Brain pericyte (primary cell): ENCODE results near the gene HDAC9.

Experiments
- DNase-seq: peaks from one replicate; pipeline ENCODE4 v3.0.0-alpha.2; 2012; ENCODE audit warnings: low read depth, low spot score

HDAC9 gene

DNA sequence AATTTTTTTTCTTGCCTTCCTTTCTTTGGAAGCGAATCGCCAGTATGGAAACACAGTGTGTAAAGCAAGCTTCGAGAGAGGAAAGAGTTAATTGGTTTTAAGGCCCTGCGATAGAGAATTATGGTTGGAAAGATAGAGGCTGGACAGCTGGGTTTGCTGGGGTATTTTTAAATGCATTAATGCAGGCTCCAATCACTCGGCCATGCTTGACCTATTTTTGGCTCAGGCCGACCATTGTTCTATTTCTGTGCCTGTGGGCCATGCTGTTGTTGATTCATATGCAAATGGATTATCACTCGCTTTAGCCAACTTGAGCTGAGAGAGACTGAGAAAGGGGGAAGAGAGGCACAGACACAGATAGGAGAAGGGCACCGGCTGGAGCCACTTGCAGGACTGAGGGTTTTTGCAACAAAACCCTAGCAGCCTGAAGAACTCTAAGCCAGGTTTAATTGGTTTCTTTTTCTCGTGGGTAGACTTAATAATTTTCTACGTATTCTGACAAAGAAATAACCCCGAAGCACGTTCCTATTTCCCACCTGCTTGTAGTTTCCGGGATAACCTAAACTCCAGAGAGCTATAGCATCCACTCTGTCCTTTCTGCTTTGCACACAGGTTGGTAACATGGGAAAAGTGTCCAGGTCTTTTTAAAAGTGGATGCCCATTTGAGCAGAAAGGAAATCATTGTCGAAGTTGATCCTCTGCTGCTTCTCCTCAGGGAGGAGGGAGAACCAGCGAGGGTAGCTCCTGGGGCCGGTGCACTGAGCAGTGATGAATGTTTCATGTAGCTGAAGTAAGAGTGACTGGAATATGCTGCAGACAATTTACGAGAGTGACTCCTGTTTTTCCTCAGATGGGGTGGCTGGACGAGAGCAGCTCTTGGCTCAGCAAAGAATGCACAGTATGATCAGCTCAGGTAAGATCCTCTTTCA is at the start of gene HDAC9:
HDAC9 (plus strand) TSS at position 338 of the 929 bp plus-strand sequence; CDS start at position 892, 554 bp downstream.
- no peak for DNase-seq

GRCh38 chr7:18445916-18446520 is 49.5 kb upstream of the HDAC9 start:
- DNase-seq = no peak

DNA sequence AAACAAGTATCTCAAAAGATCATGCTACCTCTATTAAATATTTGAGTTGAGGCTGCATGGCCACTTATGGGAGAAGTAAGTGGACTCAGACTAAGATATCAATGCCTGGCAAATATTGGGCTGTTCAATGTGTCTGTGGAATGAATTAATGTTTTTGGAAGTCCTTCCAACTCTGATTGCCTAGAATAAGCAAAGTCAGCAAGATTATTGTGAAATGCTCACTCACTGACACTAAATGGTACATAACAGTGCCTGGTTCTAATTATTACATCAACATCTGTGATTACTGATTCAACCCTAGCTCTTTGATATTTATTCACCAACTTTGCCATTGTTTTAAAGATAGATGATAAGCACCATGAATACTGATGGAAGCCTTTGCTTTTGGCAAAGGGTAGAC is 45.5 kb upstream of the HDAC9 start:
- no peak for DNase-seq

GRCh38 chr7:18455606-18456005 is 39.9 kb upstream of the HDAC9 start:
- no peak for DNase-seq

DNA sequence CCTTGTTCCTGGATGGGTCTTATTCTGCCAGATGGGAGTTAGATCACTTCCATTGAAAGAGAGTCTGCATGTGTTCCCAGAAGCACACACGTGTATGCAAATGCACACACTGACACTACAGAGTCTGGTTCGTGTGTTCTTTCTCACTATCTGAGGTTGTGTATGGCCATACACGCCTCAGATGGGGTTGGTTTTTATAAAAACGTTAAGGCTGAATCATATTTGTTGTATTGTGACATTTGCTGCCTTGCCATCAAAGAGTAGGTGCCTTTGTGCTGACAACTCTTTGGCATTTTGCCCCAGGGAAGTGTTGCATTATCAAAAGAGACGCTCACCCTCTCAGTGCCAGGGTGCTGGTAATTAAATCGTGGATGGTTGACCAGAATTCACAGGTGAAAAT is 37.7 kb upstream of the HDAC9 start:
- DNase-seq = no peak

GRCh38 chr7:18458830-18459229 is 36.7 kb upstream of the HDAC9 start:
- no peak for DNase-seq

DNA sequence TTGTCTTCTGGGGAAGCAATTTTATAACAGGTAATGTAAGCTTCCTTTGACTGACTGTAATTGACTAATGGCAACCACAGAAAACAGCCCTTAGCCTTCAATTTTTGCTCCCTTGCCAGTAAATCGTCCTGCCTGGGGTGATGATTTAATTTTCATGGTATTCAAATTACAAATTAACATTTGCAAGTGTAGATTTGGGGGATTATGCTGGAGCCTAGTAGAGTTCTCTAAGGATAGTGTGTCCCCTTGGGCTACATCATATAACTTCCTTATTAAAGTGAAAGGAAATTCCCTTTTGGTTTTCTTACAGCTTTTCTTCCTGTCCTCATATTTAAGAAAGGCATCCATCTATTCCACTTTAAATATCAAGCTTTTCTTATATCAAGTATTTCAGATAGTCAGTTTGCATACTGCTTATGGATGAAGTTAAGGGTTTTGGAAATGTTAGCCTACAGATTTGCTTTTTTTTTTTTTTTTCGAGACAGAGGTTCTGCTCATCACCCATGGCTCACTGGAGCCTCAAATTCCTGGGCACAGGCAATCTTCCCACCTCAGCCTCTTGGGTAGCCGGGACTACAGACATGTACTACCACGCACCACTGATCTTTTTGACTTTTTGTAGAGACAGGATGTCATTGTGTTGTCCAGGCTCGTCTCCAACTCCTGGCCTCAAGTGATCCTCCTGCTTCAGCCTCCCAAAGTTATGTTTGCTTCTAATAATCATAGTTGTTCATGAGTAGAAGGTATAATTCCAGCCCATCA is 35.9 kb upstream of the HDAC9 start:
- no peak for DNase-seq

GRCh38 chr7:18461785-18462467 is 33.6 kb upstream of the HDAC9 start:
- DNase-seq = no peak

DNA sequence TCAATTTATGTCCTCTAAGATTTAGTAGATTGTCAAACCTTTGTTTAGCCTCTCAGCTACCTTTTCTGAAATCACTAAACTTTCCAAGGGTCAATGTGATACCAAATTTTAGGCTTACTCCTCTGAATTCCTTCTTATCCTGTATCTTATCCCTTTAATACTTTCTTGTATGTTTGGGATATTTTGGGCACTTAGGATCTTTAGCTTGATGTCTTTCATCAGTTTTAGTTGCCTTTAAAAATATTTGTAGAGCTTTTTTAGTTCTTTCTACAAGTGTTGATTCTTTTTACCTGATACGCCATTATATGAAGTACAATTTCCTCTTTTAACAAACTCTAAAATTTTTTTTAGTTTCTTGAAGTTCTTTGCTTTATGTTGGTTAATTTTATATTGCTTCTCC is 30.7 kb upstream of the HDAC9 start:
- DNase-seq = no peak

GRCh38 chr7:18467011-18467410 is 28.5 kb upstream of the HDAC9 start:
- no peak for DNase-seq

DNA sequence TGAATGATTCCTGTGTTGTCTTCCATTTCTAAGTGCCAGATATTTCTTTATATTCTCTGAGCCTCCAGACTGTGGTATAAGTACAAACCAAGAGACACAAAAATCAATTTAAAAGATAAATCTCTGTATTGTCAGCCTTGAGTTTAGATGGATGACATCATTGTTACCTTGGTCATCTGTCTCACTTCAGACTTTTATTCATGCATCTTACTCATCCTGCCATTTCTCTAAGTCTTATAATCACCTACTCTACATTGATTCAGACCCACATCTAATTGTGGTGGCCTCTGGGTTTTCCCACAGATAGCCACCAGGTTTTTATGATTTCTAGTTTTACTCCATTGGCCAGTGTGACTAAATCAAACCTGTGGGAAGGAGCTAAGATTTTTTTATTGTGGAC is 26.8 kb upstream of the HDAC9 start:
- no peak for DNase-seq

DNA sequence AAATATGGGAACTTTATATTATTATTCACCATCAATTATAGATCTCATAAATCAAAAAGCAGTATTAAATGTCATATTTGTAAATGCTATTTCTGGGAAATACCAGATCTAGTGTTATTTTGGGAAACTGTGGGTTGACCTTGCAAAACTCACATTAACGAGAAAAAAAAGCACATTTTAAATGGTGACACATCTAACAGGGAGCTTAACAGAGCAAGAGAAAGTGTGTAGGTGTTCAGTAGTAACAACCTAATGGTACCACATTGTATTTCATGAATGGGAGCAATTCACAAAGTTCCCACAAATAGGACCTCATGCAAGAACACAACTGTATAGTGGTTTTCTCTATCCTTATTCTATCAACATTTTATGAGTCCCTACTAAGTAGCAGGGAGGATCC is 26.2 kb upstream of the HDAC9 start:
- no peak for DNase-seq

GRCh38 chr7:18471476-18472160 is 23.9 kb upstream of the HDAC9 start:
- no peak for DNase-seq

DNA sequence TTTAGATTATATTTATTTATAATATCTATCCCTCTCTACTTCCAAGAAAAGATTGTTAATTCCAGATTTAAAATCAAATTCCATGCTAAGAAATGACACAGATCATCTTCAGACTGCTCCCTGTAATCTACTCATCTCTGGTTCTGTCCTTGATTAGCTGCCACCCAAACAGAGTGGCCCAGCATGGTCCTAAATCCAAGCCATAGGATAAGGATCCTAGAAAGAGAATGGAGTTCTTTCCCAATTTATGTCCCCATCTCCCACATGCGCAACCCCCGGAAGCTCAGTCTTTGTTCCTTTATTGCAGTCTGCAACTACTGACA is 23.4 kb upstream of the HDAC9 start:
- no peak for DNase-seq

DNA sequence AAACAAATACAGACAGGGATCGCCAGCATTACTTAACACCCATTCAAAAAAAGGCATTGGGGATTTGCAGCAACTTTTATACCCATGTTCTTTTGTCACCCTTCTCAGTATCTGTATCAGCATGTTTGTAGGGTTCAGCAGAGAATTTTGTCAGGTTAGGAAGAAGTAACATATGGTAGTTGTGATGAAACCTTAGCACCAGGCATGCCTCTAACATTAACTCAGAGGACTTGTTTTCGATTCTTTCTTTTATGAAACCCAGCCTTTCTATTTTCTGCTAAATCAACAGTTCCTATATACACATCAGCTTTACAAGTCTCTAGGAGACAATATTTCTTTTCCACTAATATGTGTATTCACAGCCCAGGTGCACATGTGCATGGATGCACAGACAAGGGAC is 22.4 kb upstream of the HDAC9 start:
- no peak for DNase-seq

- DNase-seq = no peak
These were observed 20.6 kb upstream of the HDAC9 start for GRCh38 chr7:18474944-18475343.

DNA sequence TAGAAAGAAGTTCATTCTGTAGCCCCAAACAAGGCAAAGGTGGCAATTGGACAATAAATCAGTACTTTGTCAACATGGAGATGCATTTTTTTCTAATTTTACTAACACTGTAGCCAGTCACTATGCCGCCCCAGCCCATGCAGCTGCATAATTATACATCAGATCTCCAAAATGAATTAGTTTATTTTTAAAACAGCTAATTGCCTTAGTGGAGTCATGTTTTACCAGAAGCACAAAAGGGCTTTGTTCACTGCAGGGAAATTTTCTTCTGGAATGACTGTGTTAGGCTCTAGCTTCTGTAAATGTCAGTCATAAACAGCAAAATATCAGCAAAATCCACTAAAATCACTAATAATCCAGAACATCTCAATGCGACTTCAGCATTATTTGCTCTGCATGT is 20.1 kb upstream of the HDAC9 start:
- no peak for DNase-seq

DNA sequence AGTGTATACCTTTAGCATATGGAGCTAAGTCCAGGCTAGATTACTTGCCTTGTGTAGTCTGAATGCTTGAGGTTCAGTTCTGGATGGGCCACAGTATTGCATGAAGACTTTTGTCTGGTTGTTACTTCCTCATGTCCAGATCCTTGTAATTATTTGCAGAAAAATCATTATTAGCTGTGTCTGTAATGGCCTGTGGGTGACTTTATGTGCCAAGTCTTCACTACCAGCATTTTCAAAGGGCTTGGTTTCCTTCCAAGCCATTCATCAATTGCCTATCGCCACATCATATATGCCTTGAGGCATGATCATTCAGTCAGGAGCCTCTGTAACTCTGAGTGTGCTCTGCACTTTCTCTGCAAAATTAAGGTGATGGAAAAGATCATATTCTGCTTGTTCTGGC is 13.8 kb upstream of the HDAC9 start:
- DNase-seq = no peak

DNA sequence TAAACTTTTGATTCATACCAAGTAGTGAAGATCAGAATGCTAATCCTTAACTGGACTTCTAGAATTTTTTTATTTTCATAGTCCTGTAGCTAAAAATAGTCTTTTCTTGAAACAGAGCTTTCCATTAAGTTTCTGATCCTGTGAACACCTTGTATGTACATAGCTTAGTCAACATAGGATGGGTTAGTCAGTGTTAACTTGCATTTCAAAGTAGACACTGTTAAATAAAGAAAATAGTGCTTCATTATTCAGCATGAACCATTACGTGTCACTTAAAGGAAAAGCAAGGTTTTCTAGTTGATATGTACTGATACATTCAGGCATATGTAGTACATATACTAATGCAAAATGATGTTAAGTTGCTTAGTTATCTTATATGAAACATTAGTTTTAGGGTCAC is 7.5 kb upstream of the HDAC9 start:
- no peak for DNase-seq

GRCh38 chr7:18489624-18490023 is 5.9 kb upstream of the HDAC9 start:
- no peak for DNase-seq

- DNase-seq = no peak
These were observed 3.7 kb upstream of the HDAC9 start for GRCh38 chr7:18491871-18492270.
